ENCODE data around the gene PDZD2. TPM values are rescaled to one million over a fixed set of nuclear protein-coding genes. Genes with fewer than 3 reads are reported as not detected.

The PDZD2 gene
- total RNA-seq, 2 donors from 2014 or later = 6.6 to 14.6 TPM

DNA sequence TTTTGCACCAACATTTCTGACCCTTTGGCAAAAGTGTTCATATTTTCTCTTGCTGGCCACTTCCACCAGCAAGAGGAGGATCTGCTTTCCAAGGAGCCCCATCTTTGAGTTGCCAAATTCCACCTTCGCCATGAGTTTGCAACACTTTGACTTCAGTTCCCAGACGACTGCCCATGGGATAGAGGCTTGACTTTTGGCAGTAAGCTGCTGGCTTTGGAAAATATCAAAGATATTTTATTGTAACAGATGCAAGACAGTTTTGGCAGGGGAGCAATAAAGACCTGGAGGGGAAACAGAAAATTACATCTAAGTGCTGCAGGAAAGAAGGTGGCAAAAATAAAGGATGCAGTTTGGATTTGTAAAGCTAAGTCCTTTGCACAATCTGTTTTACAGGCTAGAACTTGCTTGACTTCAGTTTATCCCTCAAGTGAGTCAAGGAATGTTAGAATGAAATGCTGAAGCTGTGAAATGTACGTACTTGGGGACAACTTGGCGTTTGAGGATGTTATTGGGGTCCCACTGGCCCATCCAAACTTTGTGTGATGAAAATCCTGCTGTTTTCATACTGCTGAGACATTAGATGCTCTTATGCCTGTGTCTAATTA, 302.3 kb downstream of the PDZD2 start:
- Histone ChIP-seq H3K36me3 (ENCODE audit: control insufficient read depth, insufficient read depth, low read length) (no peaks in the 10 kb centered on the region), H3K4me1 (ENCODE audit: control insufficient read depth, insufficient read depth, low read length) (no peaks in the 10 kb centered on the region), H3K9ac (ENCODE audit: extremely low read depth, low read length, poor library complexity, severe bottlenecking) (no peak overlapping the region), H3K9me3 (ENCODE audit: control insufficient read depth, low read length) (no peaks in the 10 kb centered on the region), H3K27ac (ENCODE audit: low read depth, low read length) (no peak overlapping the region), H3K27me3 (ENCODE audit: control insufficient read depth, insufficient read depth, low read length, poor library complexity, severe bottlenecking) (no peaks in the 10 kb centered on the region), H3K4me3 (ENCODE audit: low read length) (no peak overlapping the region)
- 90 to 95% methylated on average over 3 to 4 of the region's 4 CpGs for WGBS, 2 experiments (ENCODE audit: insufficient coverage in 1 of 2, insufficient read length in 1 of 2)
- no peak overlapping the region for H3K4me3 Mint-ChIP-seq
- TF ChIP-seq, protein P1, sequence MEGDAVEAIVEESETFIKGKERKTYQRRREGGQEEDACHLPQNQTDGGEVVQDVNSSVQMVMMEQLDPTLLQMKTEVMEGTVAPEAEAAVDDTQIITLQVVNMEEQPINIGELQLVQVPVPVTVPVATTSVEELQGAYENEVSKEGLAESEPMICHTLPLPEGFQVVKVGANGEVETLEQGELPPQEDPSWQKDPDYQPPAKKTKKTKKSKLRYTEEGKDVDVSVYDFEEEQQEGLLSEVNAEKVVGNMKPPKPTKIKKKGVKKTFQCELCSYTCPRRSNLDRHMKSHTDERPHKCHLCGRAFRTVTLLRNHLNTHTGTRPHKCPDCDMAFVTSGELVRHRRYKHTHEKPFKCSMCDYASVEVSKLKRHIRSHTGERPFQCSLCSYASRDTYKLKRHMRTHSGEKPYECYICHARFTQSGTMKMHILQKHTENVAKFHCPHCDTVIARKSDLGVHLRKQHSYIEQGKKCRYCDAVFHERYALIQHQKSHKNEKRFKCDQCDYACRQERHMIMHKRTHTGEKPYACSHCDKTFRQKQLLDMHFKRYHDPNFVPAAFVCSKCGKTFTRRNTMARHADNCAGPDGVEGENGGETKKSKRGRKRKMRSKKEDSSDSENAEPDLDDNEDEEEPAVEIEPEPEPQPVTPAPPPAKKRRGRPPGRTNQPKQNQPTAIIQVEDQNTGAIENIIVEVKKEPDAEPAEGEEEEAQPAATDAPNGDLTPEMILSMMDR (conservative IDR thresholded peaks at IDR 0.05) = no peak
- H3K27ac Mint-ChIP-seq = no peak overlapping the region
- H3K9me3 Mint-ChIP-seq = no peaks in the 10 kb centered on the region
- no peaks in the 10 kb centered on the region for H3K36me3 Mint-ChIP-seq (ENCODE audit: low read depth)
- H3K27me3 Mint-ChIP-seq (ENCODE audit: insufficient read depth) = no peaks in the 10 kb centered on the region
- H3K4me1 Mint-ChIP-seq = peaks cover 18% of the 10 kb centered on the region
- DNase-seq = no peak

DNA sequence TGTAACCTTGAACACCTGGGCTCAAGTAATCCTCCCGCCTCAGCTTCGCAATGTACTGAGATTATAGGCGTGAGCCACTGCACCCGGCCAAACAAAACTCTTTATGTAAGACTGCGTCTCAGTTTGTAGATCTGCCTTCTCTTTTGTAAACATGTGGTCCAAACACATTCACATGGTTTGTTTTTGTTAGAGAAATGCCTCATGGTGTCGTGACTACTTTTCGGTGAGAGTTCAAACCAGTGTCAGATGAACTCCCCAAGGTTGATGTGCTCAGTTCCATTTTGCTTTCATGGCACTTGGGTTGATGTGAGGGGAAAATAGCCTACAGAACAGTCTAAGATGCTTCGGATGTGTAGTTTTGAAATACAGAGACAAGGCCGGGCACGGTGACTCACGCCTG, 303.6 kb downstream of the PDZD2 start:
- Histone ChIP-seq H3K27me3 (ENCODE audit: control insufficient read depth, insufficient read depth, low read length, poor library complexity, severe bottlenecking) (no peaks in the 10 kb centered on the region), H3K9me3 (ENCODE audit: control insufficient read depth, low read length) (no peaks in the 10 kb centered on the region), H3K4me3 (ENCODE audit: low read length) (no peak overlapping the region), H3K36me3 (ENCODE audit: control insufficient read depth, insufficient read depth, low read length) (no peaks in the 10 kb centered on the region), H3K9ac (ENCODE audit: extremely low read depth, low read length, poor library complexity, severe bottlenecking) (no peak overlapping the region), H3K27ac (ENCODE audit: low read depth, low read length) (no peak overlapping the region), H3K4me1 (ENCODE audit: control insufficient read depth, insufficient read depth, low read length) (no peaks in the 10 kb centered on the region)
- Mint-ChIP-seq H3K4me3 (no peak overlapping the region), H3K9me3 (no peaks in the 10 kb centered on the region), H3K27ac (no peak overlapping the region), H3K27me3 (ENCODE audit: insufficient read depth) (no peaks in the 10 kb centered on the region), H3K4me1 (peaks cover 12% of the 10 kb centered on the region), H3K36me3 (ENCODE audit: low read depth) (no peaks in the 10 kb centered on the region)
- WGBS, 2 experiments (ENCODE audit: insufficient coverage in 1 of 2, insufficient read length in 1 of 2) = 91 to 94% methylated on average over 11 of the region's 11 CpGs
- no peak for DNase-seq
- TF ChIP-seq, protein P1 (conservative IDR thresholded peaks at IDR 0.05) = no peak

DNA sequence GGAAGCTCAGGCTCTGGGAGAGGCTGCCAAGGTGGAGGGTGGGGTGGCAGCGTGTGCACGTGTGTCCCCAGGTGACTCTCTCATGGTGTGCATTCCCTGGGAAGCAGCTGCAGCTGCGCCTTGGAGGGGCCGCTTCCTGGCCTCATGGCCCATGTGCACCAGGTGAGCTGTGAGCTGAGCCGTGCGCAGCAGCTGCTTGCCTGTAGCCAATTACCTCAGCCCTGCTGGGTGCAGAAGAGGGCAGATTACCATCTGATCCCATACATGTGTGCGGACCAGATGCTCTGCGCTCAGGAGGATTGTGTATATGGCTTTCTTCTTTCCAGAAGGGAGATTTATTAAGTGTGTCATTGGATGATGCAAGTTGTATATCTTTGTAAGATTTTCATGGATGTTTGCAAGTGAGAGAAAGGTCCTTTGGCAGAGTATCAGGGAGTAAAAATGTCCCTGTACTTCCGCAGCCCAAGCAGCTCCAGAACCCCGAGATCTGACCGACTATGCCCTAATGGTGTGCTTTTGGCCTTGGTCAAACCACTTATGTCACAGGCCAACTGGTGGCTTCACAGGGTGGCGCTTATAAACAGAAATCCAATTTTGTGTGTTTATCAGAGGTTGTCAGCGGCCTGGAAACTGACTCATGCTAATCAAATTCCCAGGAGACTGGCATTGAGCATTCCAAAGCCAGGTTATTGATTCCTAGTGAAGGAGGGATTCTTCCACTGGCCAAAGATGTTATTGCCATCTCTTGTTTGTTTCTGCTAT, 305.9 kb downstream of the PDZD2 start:
- no peaks in the 10 kb centered on the region for H3K27me3 ChIP-seq (ENCODE audit: control insufficient read depth, insufficient read depth, low read length, poor library complexity, severe bottlenecking)
- WGBS, 2 experiments (ENCODE audit: insufficient coverage in 1 of 2, insufficient read length in 1 of 2) = 89 to 93% methylated on average over 9 to 13 of the region's 13 CpGs
- no peak overlapping the region for H3K4me3 Mint-ChIP-seq
- no peak overlapping the region for H3K27ac Mint-ChIP-seq
- H3K9me3 Mint-ChIP-seq = no peaks in the 10 kb centered on the region
- peaks cover 24% of the 10 kb centered on the region for H3K4me1 Mint-ChIP-seq
- H3K9ac ChIP-seq (ENCODE audit: extremely low read depth, low read length, poor library complexity, severe bottlenecking) = no peak overlapping the region
- no peak overlapping the region for H3K27ac ChIP-seq (ENCODE audit: low read depth, low read length)
- no peak overlapping the region for H3K4me3 ChIP-seq (ENCODE audit: low read length)
- H3K9me3 ChIP-seq (ENCODE audit: control insufficient read depth, low read length) = no peaks in the 10 kb centered on the region
- TF ChIP-seq, protein P1 (conservative IDR thresholded peaks at IDR 0.05) = no peak
- no peaks in the 10 kb centered on the region for H3K27me3 Mint-ChIP-seq (ENCODE audit: insufficient read depth)
- H3K4me1 ChIP-seq (ENCODE audit: control insufficient read depth, insufficient read depth, low read length) = no peaks in the 10 kb centered on the region
- no peaks in the 10 kb centered on the region for H3K36me3 ChIP-seq (ENCODE audit: control insufficient read depth, insufficient read depth, low read length)
- DNase-seq = peak; percentile 55
- H3K36me3 Mint-ChIP-seq (ENCODE audit: low read depth) = no peaks in the 10 kb centered on the region
